GM19395 (cell line): ENCODE results near the gene EPHX1.
"Not testable (repeated sequence)": the region's sequence is repeated elsewhere in the genome, so short reads cannot be mapped to it uniquely, and the experiment has no call there.

Experiments used
- ATAC-seq: cut with Tn5 transposase; IDR thresholded peaks from one replicate; pipeline ENCODE4 v1.9.1; 2021; ENCODE audit warnings: mild to moderate bottlenecking, moderate library complexity; ENCODE audit not compliant: unreplicated experiment

EPHX1 gene

GRCh38 chr1:225809842-225810578, at the start of gene EPHX1:
TSS of gene EPHX1 (plus strand) at chr1:225810124. CDS start at chr1:225828730, 18,606 bp downstream.
- ATAC-seq, result peak; percentile 94

DNA sequence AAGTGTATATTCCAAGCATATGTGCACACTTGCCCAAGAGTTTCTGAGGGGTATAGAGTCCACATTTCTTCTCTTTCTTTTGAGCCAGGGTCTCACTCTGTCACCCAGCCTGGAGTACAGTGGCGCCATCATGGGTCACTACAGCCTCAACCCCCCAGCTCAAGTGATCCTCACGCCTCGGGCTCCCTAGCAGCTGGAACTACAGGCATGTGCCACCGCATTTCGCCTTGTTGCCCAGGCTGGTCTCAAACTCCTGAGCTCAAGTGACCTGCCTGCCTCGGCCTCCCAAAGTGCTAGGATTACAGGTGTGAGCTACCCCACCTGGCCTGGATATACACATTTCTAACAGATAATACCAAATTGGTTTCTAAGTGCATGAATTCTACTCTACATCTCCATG, 49.4 kb upstream of the EPHX1 start:
- no peak for ATAC-seq

GRCh38 chr1:225761395-225761794, 48.5 kb upstream of the EPHX1 start:
- ATAC-seq, result not testable (repeated sequence)

GRCh38 chr1:225762002-225762441, 47.9 kb upstream of the EPHX1 start:
- no peak for ATAC-seq

DNA sequence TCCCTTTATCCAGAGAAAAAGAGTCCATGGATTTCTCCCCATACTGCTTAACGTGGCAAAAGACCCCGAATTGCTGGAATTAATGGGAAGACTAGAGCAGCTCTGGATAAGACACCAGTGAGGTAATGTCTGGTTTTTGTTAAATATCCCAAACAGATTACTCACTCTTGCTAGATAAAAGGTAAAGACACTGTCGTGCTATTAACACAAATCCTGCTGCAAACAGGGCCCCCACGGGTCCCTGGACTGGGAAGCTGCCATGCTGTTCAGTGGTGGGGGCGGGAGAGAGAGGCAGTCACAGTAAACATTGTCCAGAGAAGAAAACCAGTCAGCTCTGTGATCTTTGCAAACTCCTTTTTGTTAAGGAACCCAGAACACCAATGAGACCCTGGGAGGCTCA, 47.5 kb upstream of the EPHX1 start:
- ATAC-seq, result no peak

- no peak for ATAC-seq
Observed at GRCh38 chr1:225763716-225764548, 46.0 kb upstream of the EPHX1 start.

DNA sequence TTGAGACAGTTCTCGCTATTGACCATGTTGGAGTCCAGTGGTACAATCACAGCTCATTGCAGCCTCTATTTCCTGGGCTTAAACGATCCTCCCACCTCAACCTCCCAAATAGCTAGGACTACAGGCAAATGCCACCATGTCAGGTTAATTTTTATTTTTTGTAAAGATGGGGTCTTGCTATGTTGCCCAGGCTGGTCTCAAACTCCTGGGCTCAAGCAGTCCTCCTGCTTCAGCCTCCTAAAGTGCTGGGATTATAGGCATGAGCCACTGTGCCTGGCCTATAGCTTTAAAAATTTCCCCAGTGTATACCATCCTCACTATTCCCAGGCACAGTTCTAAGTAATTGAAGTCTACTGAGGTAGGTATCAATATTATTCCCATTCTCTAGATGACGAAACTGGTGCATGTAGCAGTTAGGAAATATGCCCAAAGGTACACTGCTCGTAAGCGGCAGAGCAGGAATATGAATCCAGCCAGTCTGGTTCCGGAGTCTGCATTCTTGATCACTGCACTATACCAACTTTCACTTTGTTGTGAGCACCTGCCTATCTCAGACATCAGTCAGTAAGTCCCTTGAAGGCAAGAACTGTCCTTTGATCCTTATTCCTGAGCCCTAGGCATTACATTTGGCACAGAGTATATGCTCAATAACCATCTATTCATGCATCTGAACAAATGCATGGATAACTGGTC, 43.8 kb upstream of the EPHX1 start:
- ATAC-seq, result no peak

DNA sequence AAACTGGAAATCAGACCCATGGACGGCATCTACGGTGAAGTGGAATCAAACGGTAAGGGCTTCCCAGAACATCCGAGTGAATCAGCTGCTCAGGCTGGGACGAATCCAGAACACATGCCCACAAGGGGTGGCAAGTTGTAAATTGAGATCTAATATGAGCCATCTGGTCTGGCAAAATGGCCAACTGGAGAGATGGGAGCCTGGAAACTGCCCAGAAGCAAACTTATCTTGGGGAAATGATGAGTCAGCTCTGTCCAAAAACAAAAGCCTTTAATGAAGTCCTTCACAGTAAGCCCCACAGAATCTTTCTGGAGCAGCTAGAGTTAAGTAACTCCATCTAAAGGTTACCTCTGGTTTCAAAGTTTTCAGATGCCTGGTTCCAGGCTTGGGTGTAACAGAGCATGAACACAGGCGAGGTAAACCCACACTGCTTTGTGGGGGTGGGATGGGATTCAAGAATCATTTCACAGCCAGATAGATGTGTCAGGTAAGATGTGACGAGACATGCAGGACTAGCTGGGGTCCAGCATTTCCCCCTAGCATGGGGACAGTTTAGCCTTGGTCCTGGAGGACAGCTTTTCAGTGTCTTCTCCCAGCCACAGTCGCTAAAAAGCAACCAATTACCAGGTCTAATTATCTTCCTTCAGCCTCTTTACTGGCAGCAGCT, 42.8 kb upstream of the EPHX1 start:
- ATAC-seq, result no peak

- no peak for ATAC-seq
Observed at GRCh38 chr1:225767634-225768540, 42.0 kb upstream of the EPHX1 start.

- no peak for ATAC-seq
Observed at GRCh38 chr1:225768662-225769426, 41.1 kb upstream of the EPHX1 start.

- ATAC-seq, result no peak
Observed at GRCh38 chr1:225769687-225770086, 40.2 kb upstream of the EPHX1 start.

DNA sequence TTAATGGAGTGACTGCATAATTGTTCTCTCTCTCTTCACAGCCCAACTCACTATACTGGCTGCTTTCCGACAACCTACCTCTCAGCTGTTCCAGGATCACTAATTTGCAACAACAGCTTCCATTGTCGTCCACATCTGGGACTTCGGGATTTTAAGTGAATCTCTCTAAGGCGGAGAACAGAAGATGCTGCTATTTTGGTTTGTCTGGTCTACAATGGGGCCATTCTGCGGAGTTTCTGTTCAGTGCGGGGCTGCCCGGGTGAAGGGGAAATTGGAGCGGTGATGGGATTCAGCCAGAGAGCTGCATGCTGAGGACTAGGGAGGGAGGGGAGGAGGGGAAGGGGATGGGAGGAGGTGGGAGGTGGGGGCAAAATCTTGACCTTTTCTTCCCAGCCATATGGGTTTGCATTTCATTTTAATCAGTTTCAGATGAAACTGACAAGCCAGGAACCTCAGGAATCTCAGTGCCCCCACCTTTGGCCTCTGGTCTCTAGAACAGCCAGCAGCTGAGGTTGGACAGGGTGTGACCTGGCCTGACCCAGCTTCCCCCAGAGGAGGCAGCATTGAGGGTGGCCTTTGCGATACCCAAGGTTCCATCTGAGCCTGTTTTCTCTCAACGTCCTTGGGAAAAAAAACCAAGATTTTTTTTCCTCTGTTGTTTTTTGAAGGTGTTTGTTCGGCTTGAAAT, 39.2 kb upstream of the EPHX1 start:
- ATAC-seq, result no peak

GRCh38 chr1:225771661-225772322, 38.1 kb upstream of the EPHX1 start:
- no peak for ATAC-seq

- ATAC-seq, result peak; percentile 52
Observed at GRCh38 chr1:225772323-225772768, 37.6 kb upstream of the EPHX1 start.

GRCh38 chr1:225772848-225773247, 37.1 kb upstream of the EPHX1 start:
- ATAC-seq, result no peak

DNA sequence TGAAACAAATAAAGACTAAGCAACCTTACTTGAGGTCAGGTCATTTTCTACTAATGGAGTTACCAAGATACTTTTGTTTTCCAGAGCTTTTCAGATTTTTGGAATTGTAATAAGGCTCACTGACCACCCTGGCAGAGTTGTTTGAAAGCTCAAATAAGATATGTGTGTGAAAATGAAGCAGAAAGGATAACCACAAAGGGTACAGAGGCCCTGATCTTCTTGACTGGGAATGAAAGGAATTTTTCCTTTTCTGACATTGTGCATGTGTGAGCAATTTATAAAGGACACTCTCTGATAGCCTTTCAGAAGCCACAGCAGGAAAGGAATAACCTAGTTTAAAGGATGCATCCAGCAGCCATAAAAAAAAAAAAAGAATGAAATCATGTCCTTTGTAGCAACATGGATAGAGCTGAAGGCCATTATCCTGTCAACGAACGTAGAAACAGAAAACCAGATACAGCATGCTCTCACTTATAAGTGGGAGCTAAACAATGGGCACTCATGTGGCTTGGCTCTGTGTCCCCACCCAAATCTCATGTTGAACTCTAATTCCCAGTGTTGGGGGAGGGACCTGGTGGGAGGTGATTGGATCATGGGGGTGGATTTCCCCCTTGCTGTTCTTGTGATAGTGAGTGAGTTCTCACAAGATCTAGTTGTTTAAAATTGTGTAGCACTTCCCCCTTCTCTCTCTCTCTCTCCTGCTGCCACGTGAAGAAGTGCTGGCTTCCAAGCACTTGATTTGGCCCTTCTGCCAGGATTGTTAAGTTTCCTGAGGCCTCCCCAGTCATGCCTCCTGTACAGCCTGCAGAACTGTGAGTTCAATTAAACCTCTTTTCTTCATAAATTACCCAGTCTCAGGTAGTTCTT, 35.4 kb upstream of the EPHX1 start:
- no peak for ATAC-seq

DNA sequence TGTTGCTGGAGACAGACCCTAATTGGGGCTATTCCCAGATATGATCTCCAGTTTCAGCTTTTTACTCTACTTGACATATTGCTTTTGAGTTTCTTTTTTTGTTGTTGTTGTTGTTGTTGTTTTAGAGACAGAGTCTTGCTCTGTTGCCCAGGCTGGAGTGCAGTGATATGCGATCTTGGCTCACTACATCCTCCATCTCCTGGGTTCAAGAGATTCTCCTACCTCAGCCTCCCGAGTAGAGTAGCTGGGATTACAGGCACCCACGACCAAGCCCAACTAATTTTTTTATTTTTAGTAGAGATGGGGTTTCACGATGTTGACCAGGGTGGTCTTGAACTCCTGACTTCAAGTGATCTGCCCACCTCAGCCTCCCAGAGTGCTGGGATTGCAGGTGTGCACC, 33.6 kb upstream of the EPHX1 start:
- no peak for ATAC-seq
